GM23248 (cell line): ENCODE data around the gene BLACAT1.

Experiments used
- EZH2 ChIP-seq: fragments of 200-600 bp; sonication (generic); IDR thresholded peaks from 2 replicates; pipeline ENCODE4 v1.6.1; 2018; ENCODE audit warnings: antibody characterized with exemption, mild to moderate bottlenecking; ENCODE audit not compliant: insufficient read depth, poor library complexity, severe bottlenecking
- EZH2phosphoT487 ChIP-seq: fragments of 200-600 bp; sonication (generic); IDR thresholded peaks from 2 replicates; pipeline ENCODE4 v1.6.1; 2018; ENCODE audit warnings: antibody characterized with exemption, moderate library complexity, mild to moderate bottlenecking, low read depth; ENCODE audit not compliant: insufficient read depth

DNA sequence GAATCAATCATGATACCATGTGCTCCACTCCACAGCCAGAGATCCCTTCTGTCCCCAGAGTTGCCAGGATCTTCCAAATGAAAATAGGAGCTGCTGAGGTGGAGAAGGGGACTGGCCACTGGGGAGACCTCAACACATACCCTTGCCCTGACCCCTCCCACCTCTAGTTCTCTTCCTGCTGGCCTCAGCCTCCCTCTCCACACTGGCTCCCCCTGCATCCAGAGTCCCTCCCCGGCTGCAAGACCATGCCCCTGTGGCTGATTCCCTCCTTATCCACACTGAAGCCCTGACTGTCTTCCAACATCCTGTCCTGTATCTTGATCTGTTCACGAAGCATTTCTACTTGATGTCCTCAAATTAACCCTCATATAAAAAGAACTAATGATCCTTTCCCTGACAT lies 27.5 kb upstream of the BLACAT1 start:
- TF ChIP-seq EZH2 (no peak), EZH2phosphoT487 (no peak)
